ENCODE measurements around the gene CXCL6. TPM values are rescaled to one million over a fixed set of nuclear protein-coding genes. Genes with fewer than 3 reads are reported as not detected.

Gene CXCL6
- total and polyA plus RNA-seq, 4 donors: 4.2 to 21.5 (median 6.4) TPM

DNA sequence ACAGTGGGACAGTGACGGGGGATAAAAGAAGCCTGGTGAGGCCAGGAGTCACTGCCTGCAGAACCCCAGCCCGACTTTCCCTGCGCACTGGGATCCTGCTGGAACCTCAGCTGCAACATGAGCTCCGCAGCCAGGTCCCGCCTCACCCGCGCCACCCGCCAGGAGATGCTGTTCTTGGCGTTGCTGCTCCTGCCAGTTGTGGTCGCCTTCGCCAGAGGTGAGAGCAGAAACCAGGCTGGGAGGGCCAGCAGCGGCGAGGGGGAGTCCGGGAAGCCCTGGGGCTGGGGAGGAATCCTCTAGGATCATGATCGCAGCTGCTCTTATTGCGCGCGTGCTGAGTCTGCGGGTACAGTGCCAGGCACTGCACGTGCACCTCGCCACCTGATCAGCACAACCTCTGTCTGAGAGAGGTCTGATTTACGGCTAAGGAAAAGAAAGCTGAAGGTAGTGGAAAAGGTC lies 16.8 kb downstream of the CXCL6 start, which contains the start of gene PF4V1:
Gene PF4V1, plus strand, starts transcription at position 51 of the 459 bp plus-strand sequence. Its CDS starts 67 bp downstream, at position 118.
- H3K27ac ChIP-seq (ENCODE audit: low read depth in 1 of 2, low read length in 1 of 2): no peak within 1 kb of the TSS
- H3K4me3 ChIP-seq: no peak within 1 kb of the TSS
- no peak within 1 kb of the TSS for H3K9ac ChIP-seq (ENCODE audit: insufficient read depth in 1 of 2, low read length in 2 of 2)
- DNase-seq (no peak), ATAC-seq (ENCODE audit: insufficient read depth, low FRiP score) (no peak)
- H3K9me3 ChIP-seq (ENCODE audit: control insufficient read depth in 4 of 4, insufficient read depth in 3 of 4, low read length in 3 of 4): no peaks in the 10 kb centered on the region
- no peaks in the 10 kb centered on the region for H3K36me3 ChIP-seq (ENCODE audit: control insufficient read depth in 4 of 4, insufficient read depth in 4 of 4, low read length in 4 of 4)
- peaks cover 0 to 13% (median 0%) of the 10 kb centered on the region in 3 donors for H3K27me3 ChIP-seq (ENCODE audit: control insufficient read depth in 3 of 3, insufficient read depth in 3 of 3, low read length in 2 of 3)
- no peaks in the 10 kb centered on the region for H3K4me1 ChIP-seq (ENCODE audit: control insufficient read depth in 5 of 5, insufficient read depth in 5 of 5, low read length in 5 of 5)
- 30 to 39% methylated on average over 22 of the region's 22 CpGs for WGBS, 2 donors
- TF ChIP-seq, protein P1, sequence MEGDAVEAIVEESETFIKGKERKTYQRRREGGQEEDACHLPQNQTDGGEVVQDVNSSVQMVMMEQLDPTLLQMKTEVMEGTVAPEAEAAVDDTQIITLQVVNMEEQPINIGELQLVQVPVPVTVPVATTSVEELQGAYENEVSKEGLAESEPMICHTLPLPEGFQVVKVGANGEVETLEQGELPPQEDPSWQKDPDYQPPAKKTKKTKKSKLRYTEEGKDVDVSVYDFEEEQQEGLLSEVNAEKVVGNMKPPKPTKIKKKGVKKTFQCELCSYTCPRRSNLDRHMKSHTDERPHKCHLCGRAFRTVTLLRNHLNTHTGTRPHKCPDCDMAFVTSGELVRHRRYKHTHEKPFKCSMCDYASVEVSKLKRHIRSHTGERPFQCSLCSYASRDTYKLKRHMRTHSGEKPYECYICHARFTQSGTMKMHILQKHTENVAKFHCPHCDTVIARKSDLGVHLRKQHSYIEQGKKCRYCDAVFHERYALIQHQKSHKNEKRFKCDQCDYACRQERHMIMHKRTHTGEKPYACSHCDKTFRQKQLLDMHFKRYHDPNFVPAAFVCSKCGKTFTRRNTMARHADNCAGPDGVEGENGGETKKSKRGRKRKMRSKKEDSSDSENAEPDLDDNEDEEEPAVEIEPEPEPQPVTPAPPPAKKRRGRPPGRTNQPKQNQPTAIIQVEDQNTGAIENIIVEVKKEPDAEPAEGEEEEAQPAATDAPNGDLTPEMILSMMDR (IDR thresholded peaks at IDR 0.05; ENCODE audit: control extremely low read depth, extremely low read depth): no peak

DNA sequence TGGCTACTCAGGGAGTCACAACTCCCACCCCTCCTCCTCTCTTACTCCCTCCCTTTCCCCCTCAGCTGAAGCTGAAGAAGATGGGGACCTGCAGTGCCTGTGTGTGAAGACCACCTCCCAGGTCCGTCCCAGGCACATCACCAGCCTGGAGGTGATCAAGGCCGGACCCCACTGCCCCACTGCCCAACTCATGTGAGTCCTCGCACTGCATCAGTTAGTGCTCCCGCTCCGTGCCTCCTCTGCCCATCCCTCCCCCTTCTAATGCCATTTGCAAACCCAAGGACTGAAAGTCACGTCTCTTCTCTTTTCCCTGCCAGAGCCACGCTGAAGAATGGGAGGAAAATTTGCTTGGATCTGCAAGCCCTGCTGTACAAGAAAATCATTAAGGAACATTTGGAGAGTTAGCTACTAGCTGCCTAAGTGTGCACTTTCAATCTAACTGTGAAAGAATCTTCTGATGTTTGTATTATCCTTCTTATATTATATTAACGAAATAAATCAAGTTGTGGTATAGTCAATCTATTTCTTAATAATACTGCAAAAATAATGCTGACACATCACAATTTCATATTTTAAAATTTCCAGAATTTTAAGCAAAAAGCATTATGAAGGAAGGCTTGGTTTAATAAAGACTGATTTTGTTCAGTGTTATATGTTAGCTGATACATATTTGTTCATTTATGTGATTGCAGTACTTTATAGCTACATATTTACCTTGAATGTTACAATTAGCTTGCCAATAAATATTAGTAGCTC lies 17.4 kb downstream of the CXCL6 start:
- no peak for ATAC-seq (ENCODE audit: insufficient read depth, low FRiP score)
- 54% methylated on average over 8 of the region's 8 CpGs for WGBS, 2 donors
- Histone ChIP-seq H3K9ac (ENCODE audit: insufficient read depth in 1 of 2, low read length in 2 of 2) (no peak overlapping the region), H3K4me3 (no peak overlapping the region), H3K27ac (ENCODE audit: low read depth in 1 of 2, low read length in 1 of 2) (no peak overlapping the region), H3K4me1 (ENCODE audit: control insufficient read depth in 5 of 5, insufficient read depth in 5 of 5, low read length in 5 of 5) (no peaks in the 10 kb centered on the region), H3K9me3 (ENCODE audit: control insufficient read depth in 4 of 4, insufficient read depth in 3 of 4, low read length in 3 of 4) (no peaks in the 10 kb centered on the region), H3K36me3 (ENCODE audit: control insufficient read depth in 4 of 4, insufficient read depth in 4 of 4, low read length in 4 of 4) (no peaks in the 10 kb centered on the region), H3K27me3 (ENCODE audit: control insufficient read depth in 3 of 3, insufficient read depth in 3 of 3, low read length in 2 of 3) (peaks cover 0 to 13% (median 0%) of the 10 kb centered on the region in 3 donors)
- DNase-seq: no peak
- TF ChIP-seq, protein P1 (IDR thresholded peaks at IDR 0.05; ENCODE audit: control extremely low read depth, extremely low read depth): no peak

DNA sequence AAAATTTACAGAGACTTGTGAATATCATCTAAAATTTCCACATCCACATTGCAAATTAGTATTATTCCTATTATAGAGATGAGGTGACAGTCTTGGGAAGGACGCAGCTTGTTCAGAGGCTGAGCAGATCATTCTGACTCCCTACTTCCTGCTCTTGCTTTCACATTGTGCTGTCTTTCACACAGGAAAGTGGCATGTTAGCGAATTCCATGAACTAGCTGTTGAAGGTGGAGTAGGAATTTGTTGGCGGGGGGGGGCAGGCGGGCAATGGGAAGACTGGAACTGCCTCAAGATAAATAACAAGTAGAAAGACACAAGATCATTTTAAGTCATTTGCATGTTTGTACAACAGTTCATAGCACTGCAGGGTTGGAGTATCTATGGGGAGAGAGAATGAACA lies 18.9 kb downstream of the CXCL6 start:
- TF ChIP-seq, protein P1 (IDR thresholded peaks at IDR 0.05; ENCODE audit: control extremely low read depth, extremely low read depth): no peak
- no peak for DNase-seq
- Histone ChIP-seq H3K27ac (ENCODE audit: low read depth in 1 of 2, low read length in 1 of 2) (no peak overlapping the region), H3K4me1 (ENCODE audit: control insufficient read depth in 5 of 5, insufficient read depth in 5 of 5, low read length in 5 of 5) (peaks cover 0 to 8% (median 0%) of the 10 kb centered on the region in 5 donors), H3K36me3 (ENCODE audit: control insufficient read depth in 4 of 4, insufficient read depth in 4 of 4, low read length in 4 of 4) (no peaks in the 10 kb centered on the region), H3K9ac (ENCODE audit: insufficient read depth in 1 of 2, low read length in 2 of 2) (no peak overlapping the region), H3K27me3 (ENCODE audit: control insufficient read depth in 3 of 3, insufficient read depth in 3 of 3, low read length in 2 of 3) (peaks cover 0 to 13% (median 0%) of the 10 kb centered on the region in 3 donors), H3K9me3 (ENCODE audit: control insufficient read depth in 4 of 4, insufficient read depth in 3 of 4, low read length in 3 of 4) (no peaks in the 10 kb centered on the region), H3K4me3 (no peak overlapping the region)
- no peak for ATAC-seq (ENCODE audit: insufficient read depth, low FRiP score)
- 54 to 67% methylated on average over 4 of the region's 4 CpGs for WGBS, 2 donors

All from lung (tissue), 12 donors.